Amygdala (tissue), 56 donors: ENCODE results near the gene DHRS1.

Source experiments
- DNase-seq, 56 donors: peaks; one replicate each; lab custom pipeline; 2025; lab: John Stamatoyannopoulos, UW

Gene DHRS1

DNA sequence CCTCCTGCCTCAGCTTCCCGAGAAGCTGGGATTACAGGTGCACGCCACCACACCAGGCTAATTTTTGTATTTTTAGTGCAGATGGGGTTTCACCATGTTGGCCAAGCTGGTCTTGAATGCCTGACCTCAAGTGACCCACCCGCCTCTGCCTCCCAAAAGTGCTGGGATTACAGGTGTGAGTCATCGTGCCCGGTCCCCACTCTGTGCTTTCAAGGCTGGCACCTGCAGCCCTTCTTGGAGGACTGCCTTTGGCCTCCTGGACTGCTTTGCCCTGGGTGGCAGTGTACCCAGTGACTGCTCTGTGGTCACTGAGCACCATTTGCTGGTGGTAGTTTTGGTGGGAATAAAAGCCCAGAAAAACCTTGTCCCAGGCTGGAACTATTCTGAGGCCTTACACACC is 12.6 kb downstream of the DHRS1 start:
- DNase-seq = no peak

DNA sequence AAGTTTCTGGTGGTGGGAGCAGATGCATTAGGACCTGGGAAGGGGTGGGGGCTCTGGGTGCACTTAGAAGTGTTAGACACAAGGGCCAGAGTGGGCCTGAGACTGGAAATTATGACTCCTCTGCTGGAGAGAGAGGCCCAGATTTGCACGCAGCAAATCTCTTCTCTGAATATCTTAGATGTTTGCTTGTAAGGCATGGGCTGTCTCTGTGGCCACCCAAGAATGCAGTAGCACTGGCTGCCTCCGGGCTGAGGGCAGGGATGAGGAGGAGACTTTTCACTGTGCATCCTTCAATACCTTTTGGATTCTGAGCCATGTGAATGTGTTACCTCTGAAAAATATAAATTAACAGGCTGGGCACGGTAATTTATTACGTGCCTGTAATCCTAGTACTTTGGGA is 14.2 kb downstream of the DHRS1 start:
- no peak for DNase-seq

DNA sequence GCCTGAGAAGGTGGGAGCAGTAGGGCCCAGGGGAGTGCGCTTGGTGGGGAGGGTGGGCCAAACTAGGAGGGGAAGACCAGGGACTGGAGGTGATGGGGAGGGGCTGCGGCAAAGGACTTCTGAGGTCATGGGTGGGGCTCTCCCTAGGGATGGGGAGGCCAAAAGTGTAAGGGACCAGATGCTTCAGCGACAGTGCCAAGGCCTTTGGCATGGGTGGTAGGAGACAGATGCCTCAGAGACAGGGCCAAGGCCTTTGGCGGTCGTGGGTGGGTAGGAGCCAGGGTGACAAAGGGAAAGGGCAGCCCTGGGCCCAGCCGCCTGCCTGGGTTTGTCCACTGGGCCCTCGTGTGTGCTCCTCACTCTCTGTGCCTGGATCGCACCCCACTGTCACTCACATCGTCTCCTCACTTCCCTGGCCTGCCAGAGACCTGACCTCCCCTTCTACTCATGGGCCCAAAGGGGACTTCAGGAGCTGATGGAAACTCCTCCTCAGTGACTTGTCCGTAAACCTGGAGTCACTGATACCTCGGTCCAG is 15.0 kb downstream of the DHRS1 start:
- no peak for DNase-seq

DNA sequence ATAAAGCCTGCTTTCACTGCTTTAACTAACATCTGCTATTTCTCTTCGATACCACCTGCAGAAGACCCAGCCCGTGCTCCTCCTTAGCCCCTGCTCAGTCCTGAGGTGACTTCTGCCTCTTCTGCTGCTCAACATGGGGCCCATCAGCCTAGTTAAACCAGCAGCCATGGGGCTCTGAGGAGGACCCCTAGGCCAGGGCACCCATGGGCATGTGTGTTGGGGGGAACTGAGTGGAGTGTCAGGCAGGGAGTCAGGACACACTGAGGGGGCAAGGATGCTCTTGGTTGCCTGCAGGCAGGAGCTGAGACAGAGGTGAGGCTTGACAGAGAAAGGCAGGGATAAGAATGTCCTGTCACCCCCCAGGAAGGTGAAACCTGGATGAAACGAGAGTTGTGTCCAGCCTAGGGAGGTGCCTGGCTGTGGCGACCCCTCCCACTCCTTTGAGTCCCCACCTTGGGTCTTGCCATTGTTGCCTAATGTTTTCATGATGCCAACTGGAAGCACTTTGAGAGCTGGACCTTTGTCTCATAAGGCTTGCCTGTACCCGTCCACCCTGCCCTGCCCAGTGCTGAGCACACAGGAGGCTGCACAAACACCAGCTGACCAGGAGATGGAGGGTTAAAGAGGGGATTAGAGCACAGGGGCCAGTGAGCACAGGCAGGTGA is 15.7 kb downstream of the DHRS1 start:
- no peak for DNase-seq

DNA sequence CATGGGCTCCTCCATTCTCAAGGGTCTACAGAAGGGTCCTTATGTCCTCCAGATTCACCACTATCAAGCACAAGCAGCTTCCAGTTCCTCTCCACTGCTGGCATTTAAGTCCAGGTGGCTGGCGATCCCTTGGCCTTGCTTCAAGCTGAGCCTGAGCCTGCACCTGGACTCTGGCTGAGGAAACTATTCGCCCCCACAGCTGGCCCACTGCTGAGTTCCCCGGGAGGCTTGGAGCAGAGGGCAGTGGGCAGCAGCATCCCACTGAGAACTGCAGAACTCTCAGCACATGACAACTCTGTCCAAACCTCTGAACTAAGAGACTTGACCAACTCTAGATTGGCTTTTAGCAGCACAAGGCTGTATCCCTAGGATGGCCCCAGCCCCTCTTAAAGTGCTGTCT is 16.8 kb downstream of the DHRS1 start:
- no peak for DNase-seq

DNA sequence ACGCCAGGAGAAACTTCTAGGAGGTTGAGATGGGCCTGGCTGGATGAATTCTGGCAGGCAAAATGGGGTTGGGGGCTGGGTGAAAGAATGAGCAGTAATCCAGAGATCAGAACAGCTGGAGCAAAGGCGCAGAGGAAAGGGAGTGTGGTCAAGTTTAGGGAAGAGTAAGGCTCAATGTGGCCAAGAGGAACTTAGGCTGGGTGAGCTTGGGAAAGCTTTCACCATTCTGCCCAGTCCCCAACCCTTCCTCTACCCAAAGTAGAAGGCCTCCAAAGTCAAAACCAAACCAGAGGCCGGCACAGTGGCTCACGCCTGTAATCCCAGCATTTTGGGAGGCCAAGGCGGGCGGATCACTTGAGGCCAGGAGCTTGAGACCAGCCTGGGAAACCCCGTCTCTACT is 17.9 kb downstream of the DHRS1 start:
- no peak for DNase-seq

DNA sequence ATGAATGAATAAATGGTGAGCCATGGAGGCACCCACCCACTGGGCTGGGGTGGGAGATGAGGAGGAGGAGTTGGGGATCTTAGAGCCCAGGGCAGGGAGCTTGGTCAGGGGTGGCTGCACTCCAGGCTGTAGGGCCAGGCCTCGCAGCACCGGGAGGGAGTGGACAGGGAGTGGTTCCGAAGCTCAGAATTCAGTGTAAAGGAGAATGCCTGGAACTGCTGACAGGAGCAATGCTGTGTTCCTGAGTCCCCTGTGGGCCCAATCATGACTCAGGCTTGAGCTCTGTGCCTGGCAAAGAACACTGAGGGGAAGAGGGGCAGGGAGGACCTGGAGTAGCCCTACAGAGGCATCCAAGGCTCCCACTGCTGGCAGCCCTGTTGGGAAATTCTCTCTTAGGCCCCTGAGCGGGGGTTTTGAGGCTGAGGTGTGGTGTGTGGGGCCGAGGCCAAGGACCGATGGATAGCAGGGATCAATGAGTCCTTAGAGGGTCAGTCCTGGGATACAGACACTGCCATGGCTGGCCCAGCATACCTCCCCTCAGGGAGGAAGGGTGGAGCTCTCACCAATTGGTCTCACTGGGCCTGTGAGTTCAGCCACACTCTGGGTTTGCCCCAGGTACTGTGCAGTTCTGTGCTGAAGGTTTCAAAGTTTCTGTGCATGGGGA is 18.7 kb downstream of the DHRS1 start:
- DNase-seq = no peak

GRCh38 chr14:24279301-24280186 is 20.0 kb downstream of the DHRS1 start:
- peak in 34 of 56 donors; percentile 7 to 65 (median 34) for DNase-seq

- DNase-seq = no peak
Measured at GRCh38 chr14:24278424-24278823, 21.2 kb downstream of the DHRS1 start.

DNA sequence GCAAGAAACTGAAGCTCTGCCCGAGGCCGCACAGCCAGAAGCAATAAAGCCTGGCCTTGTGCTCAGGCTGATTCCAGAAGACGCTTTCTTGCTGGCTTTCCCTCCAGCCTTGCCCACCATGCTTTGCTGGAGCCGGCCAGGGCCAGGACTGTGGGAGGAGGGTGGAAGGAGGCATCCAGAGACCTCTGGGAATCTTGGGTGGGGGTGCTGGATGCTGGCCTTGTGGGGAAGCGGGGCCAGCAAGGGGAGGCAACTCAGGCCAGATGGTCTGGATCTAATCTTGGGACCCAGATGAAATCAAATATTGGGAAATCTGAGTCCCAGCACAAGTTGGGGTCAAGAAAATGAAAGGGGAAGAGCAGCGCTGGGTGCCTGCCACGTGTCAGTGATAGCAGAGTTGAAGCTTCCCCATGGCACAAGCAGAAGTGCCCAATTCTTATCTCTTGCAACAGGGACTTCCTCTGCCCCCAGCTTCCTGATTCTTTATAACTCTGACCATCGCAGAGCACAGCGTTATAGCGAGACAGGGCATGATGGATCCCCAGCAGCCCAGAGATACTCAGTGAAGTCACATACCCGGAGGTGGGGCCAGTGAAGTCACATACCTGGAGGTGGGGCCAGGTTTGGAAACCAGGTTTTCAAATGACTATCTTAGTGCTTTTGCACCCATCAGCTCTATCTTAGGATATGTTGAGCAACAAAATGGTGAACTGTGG is 21.8 kb downstream of the DHRS1 start:
- peak in 9 of 56 donors; percentile 5 to 57 (median 12) for DNase-seq

- DNase-seq = no peak
Measured at GRCh38 chr14:24277071-24277470, 22.5 kb downstream of the DHRS1 start.

GRCh38 chr14:24274101-24274543 is 25.5 kb downstream of the DHRS1 start:
- DNase-seq = peak in 1 of 56 donors; percentile 8

DNA sequence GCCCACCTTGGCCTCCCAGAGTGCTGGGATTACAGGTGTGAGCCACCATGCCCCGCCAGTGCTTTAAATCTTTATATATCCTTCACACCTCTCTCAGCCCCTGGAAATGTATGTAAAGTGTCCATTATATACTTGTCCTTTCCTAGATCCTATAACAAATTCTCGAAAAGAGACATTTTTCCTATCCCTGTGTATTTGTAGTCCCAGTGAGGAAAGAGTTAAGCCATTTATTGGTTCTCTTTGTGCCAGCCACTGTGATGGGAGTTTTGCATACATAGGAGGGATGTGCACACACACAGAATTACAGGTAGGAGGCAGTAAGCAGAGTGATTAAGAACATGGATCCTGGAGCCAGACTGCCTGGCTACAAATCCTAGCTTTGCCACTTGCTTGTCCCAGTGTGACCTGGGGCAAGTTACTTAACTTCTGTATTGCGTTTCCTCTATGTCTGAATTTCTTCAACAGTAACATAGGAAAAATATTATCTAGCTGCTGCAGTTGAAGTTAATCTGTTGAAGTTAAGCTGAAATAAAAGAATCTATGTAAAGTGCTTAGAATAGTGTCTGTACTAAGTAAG is 26.1 kb downstream of the DHRS1 start:
- no peak for DNase-seq

GRCh38 chr14:24272467-24272866 is 27.1 kb downstream of the DHRS1 start:
- DNase-seq = no peak

- no peak for DNase-seq
Measured at GRCh38 chr14:24271834-24272263, 27.7 kb downstream of the DHRS1 start.

DNA sequence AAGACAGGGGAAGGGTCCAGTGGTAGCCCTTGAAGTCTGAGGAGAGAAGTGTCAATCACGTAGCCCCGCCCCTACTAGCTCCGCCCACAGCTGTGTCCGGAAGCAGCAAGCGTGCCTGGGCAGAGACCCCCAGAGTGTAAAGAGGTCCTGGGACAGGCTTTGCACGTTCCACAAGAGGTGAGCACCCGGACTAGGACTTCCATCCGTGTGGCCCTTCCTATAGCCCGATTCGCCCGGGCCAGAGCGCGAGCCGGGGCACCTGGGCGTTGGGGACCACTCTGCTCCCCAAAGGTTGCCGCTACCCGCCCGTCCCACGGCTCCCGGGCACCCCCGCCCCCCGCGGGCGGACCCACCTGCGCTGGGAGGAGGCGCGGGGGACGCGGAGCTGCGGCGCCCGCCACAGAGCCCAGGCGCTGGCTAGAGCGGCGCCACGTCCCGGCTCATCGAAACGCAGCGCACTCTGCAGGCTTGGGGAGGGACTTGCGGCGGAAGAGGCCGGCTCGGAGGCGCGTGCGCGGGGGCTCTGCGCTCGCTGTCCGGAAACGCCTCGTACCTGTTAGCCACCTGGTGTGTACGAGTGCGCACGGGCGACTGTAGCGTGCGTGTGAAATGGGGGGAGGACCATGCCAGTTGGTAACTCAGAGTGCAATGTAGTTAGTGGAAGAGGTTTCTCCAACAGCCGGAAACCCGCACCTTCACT is 28.3 kb downstream of the DHRS1 start, which contains the start of gene RABGGTA:
TSS of gene RABGGTA (minus strand) at position 464 of the 700 bp plus-strand sequence. CDS start 482 bp downstream, outside the sequence.
- DNase-seq = peak; percentile 25 to 85 (median 68)

DNA sequence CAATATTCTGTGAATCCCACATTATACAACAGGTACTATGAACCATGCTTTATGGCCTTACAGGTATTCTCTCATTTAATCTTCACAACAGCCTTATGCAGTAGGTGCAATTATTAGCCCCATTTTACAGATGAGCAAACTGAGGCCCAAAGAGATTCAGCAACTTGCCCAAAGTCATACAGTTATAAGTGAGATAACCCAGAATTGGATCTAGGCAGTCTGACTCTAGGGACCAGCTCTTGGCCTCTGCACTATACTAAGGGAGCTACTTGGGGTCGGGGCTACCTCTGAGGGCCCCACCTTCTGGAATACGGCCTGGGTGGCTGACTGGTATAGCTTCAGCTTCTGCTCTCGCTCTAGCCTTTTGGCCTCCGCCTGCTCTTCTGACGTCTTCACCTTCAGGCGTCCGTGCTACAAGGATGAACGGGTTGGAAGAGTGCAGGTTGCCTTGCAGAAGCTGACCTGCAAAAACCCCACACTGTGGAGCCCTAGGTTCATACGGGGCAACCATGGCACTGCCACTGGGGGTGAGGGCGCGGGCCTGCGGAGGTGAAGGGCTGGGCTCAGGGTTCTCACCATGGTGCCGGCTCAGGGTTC is 28.9 kb downstream of the DHRS1 start:
- DNase-seq = peak in 1 of 56 donors; percentile 20

- no peak for DNase-seq
Measured at GRCh38 chr14:24269910-24270536, 29.6 kb downstream of the DHRS1 start.
